Amniotic epithelial cell (primary cell): ENCODE results near the gene OR2T35.

ENCODE experiments used
- DNase-seq: peaks from one replicate; pipeline ENCODE4 v3.0.0-alpha.2; 2010; ENCODE audit warnings: low read depth

OR2T35 gene

GRCh38 chr1:248625971-248626370, 19.1 kb downstream of the OR2T35 start:
- no peak for DNase-seq

DNA sequence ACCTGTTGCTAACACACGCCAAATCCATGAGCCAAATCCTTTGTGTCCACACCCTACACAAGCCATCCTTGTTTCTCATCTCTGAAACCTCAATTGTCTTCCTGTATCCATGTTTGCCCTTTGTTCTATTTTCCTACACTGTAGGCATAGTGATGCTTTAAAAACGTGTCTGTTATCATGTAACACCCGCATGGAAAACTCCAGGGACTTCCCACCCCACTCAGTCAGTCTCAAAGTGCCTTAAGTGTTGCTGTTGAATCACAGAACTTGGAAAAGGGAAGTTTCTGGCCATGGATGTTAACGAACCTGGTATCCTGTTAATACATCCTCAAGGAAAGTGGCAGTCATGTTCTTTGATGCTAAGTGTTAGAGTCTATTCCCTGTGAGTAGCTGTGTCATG, 19.9 kb downstream of the OR2T35 start:
- DNase-seq, result no peak

DNA sequence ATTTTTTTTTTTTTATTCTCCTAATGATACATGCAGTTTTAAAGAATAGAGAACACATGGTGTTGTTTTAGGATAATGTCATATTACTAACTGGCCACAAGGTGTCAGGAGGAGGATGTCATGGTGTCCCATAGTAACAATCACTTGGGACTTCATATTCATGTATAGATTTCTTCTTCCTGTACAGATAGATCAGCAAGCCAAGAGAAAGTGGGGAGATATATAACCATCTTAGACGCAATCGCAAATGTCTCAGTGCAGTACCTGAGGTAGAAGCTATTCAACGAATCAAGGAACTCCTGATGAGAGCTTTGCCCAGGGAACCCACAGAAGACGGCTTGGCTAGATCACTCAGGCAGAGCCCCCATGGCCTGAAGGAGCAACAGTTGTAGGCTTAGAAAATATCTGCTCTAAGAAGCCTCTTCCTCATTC, 22.5 kb downstream of the OR2T35 start:
- peak; percentile 3 for DNase-seq

- no peak for DNase-seq
These were observed 23.3 kb downstream of the OR2T35 start for GRCh38 chr1:248621770-248622169.

- peak; percentile 4 for DNase-seq
These were observed 26.2 kb downstream of the OR2T35 start for GRCh38 chr1:248618878-248619277.

DNA sequence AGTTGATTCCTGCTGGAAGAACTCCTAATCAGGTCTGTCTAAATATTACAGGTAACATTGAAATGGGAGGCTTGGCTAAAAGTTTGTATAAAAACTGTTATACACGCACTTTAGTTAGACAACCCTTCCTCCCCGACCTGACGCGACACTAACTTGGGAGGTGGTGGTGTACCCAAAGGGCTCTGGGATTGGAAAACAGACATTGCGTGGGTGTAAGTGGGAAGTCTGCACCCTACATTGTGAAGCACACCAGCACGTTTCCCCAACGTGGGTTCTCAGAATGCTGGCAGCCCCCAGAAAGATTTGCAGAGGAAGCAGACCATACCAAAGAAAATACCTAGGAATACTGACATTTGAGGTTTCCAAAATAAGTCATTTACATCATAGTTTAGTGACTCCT, 27.0 kb downstream of the OR2T35 start:
- no peak for DNase-seq

DNA sequence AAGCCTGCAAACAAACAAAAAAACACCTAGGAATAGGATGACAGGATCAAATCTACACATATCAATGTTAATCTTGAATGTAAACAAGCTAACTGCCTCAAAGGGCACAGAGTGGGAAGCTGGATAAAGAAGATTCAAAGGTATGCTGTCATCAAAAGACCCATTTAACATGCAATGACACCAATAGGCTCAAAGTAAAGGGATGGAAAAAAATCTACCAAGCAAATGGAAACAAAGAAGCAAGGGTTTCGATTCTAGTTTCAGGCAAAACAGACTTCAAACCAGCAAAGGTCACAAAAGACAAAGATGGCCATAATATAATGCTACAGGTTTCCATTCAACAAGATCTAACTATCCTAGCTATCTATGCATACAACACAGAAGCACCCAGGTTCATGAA, 31.3 kb downstream of the OR2T35 start:
- DNase-seq, result no peak

DNA sequence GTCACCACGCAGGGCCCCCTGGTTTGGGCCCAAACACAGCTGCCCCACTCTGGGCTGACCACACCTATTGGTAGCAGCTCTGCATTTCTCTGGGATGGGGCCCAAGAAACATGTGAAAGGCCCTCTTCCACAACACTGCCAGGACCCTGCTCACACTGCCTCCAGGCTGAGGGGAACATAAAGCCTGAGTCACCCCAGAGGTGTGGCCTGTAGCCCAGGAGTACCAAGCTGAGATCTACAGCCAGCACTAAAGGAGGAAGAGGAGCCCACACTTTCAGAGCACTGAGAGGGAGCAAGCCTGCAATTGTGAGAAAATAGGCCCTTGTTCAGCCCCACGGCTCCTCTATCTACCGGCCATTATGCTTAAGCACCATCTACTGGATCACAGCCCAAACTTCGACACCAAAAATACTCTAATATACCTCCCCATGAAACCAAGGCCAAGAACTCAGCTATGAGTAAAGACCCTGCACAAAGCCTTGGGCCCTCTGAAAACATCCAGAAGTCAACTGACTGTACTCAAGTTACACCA, 33.1 kb downstream of the OR2T35 start:
- no peak for DNase-seq

DNA sequence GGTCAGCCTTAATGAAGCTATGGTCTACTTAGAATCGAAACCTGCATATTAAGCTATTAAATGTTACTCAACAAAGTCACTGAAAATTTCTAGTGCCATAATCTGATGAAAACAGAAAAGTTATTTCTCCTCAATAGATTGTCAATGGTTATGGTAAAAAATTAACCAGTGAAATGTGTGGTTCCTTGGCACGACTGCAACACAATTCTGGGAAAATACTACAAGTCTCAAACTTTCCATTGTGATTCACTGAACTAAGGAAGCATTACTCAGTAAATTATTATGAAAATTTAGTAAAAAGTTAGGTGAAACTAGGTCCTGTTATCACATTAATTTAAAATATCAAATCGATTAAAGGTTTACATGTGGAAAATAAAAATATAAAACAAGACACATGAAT, 34.8 kb downstream of the OR2T35 start:
- DNase-seq, result no peak

- DNase-seq, result no peak
These were observed 45.7 kb downstream of the OR2T35 start for GRCh38 chr1:248599396-248599795.

- DNase-seq, result no peak
These were observed 47.5 kb downstream of the OR2T35 start, which contains the start of gene OR2T10 for GRCh38 chr1:248597589-248597988. TSS of gene OR2T10 (minus strand) at chr1:248597700. CDS start at chr1:248593768, 3,932 bp downstream.

GRCh38 chr1:248596615-248597014, 48.5 kb downstream of the OR2T35 start:
- no peak for DNase-seq

GRCh38 chr1:248593226-248593625, 51.9 kb downstream of the OR2T35 start:
- no peak for DNase-seq

DNA sequence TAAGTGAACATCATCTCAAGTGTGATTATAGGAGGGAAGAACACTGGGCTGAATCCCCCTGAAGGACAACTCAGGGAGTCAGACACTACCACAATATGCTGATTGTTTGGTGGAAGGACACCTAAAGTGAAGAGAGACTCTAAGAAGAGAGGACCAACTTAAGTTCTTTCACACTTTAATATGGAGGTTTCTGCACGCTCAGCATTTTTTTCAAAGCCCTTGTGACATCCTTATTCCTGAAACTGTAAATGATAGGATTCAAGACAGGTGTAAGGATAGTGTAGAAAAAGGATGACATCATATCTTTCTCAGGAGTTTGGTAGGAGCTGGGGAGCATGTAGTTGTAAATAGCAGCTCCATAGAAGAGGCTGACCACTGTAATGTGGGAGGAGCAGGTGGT, 52.4 kb downstream of the OR2T35 start:
- no peak for DNase-seq

DNA sequence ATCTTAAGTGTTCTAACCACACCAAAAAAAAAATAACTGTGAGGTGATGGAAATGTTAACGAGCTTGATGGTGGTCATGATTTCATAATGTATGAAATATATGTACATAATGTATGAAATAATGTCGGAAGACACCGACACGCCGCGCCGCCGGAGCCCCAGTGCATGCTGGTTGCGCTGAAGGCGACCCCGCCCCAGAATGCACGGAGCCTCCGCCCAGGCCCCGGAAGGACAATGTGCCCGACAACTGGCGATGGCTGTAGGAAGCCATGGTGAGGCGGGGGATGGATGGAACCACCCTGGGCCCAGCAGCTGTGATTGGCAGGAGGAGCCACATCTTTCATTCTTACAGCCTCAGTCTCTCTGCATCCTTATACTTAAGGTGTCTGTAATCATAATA, 55.0 kb downstream of the OR2T35 start:
- no peak for DNase-seq

DNA sequence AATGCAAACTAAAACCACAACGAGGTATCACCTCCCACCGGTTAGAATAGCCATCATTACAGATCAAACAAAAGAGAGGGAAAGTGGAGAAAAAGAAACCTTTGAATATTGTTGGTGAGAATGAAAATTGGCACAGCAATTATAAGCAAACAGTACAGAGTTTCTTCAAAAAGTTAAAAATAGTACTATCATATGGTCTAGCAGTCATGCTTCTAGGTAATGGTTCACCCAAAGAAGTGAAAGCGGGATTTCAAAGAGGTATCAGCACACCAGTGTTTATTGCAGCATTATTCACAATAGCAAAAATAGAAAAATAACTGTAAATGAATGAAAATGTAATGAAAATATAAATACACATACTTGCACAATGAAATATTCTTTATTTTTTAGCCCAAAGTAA, 55.7 kb downstream of the OR2T35 start:
- no peak for DNase-seq
